Bladder microvascular endothelial cell (primary cell): Measurements from ENCODE around the gene ABCC11. TPM values are rescaled to one million over a fixed set of nuclear protein-coding genes. Genes with fewer than 3 reads are reported as not detected.

Source experiments
- total RNA-seq: library from RNA; depleted of rRNA; stranded (reverse); fragments of >200 nt; gene quantifications from 2 replicates; pipeline ENCODE4 v1.2.3, GENCODE V29; 2014

Gene ABCC11
- not detected in 2 replicates for total RNA-seq

DNA sequence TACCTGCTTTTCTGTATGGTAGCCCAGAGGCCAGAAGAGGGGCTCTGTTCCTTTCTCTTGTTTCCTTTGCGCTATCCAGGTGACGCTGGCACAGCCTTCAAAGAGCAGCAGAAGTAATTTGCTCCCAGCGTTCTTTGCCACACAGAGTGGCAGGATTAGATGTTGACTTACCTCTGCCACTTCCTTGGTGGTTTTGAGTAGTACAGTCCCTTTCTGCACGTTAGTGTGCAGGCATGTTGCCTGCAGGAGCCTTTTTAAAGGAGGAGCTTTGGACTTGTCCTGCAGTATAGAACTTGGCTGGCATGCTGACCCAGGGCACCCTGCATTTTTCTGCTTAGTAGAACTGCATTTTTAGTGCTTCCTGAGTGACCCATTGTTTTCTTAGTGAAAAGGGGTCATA lies at the start of gene ABCC11:
Gene ABCC11, minus strand, starts transcription at position 229 of the 400 bp plus-strand sequence. CDS start 15,618 bp downstream, outside the sequence.

GRCh38 chr16:48244080-48244862 lies 3.1 kb downstream of the ABCC11 start, which contains the start of gene LONP2:
LONP2 (plus strand) TSS chr16:48244300; CDS start chr16:48244389, 89 bp downstream.

DNA sequence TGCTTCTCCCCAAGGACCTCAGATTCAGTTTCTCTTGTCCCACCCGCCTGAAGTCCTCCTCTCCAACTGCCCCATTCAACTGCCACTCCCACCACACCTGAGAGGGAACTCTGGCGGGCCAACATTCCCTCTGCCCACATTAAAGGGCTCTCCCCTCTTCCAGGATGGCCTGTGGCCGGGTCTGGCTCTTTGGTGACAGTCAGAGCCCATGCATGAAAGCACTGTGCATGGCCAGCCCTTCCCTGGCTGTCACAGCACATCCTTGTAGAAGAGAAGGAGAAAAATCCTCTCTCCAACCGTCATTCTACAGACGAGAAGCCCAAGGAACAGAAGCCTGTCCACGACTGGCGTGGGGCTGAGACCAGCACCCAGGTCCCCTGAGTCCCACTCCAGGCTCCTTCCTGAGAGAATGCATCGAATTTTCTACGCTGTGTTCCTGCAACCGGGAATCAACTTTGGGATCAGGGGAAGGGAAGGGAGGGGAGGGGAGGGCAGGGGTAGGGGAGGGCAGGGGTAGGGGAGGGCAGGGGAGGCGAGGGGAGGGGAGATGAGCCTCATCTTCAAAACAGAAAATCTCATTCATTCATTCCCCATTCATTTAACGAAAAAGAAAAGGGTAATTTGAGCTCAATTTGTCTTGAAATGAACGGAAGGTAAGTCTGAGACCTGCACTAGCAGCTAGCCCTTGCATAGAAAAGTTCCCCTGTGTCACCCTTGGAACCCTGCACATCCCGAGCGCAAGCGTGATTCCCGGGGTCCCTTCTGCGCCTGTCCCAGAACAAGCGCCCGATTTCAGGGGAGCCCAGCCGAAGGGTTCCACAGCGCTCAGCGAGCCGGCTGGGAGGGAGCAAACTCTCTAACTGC lies 91.2 kb downstream of the ABCC11 start, which contains the start of gene ABCC12:
Gene ABCC12, minus strand, starts transcription at position 68 of the 864 bp plus-strand sequence. CDS start 9,569 bp downstream, outside the sequence.

Other genes with a start within 250 kb of the ABCC11 start
- not detected in 2 replicates for gene ABCC12, start 91.5 kb downstream of the ABCC11 start, total RNA-seq
- 18.9 and 48.1 TPM in 2 replicates for gene LONP2, start 3.2 kb downstream of the ABCC11 start, total RNA-seq
- gene SIAH1, start 137.9 kb upstream of the ABCC11 start, total RNA-seq = 21.2 and 29.6 TPM in 2 replicates